HEK293 (cell line): Measurements from ENCODE around the gene CDK2AP2.

Experiments
- ATF2 ChIP-seq: fragments of 450-650 bp; formaldehyde crosslinking; IDR thresholded peaks from 2 replicates; pipeline ENCODE4 v1.5.1; 2016; ENCODE audit warnings: missing biosample characterization, missing genetic modification characterization, low read depth
- CTCF ChIP-seq: fragments of 450-650 bp; formaldehyde crosslinking; IDR thresholded peaks from 2 replicates; pipeline ENCODE4 v1.5.1; 2016; ENCODE audit warnings: missing biosample characterization, missing genetic modification characterization
- ZBTB1 ChIP-seq: fragments of 450-650 bp; formaldehyde crosslinking; IDR thresholded peaks from 2 replicates; pipeline ENCODE4 v1.5.1; 2016; ENCODE audit warnings: missing biosample characterization, missing genetic modification characterization
- ZNF175 ChIP-seq: fragments of 450-650 bp; formaldehyde crosslinking; IDR thresholded peaks from 2 replicates; pipeline ENCODE4 v1.5.1; 2016; ENCODE audit warnings: missing biosample characterization, missing genetic modification characterization
- ZNF561 ChIP-seq: fragments of 450-650 bp; IDR thresholded peaks from 2 replicates; pipeline ENCODE4 v1.5.1; 2018; ENCODE audit warnings: missing biosample characterization, missing genetic modification characterization, borderline replicate concordance

GRCh38 chr11:67492069-67492727 is 15.8 kb downstream of the CDK2AP2 start:
- no peak for TF ChIP-seq ZNF561
- TF ChIP-seq ZNF175 (tag by site-specific recombination) = no peak
- no peak for TF ChIP-seq ATF2 (tag by site-specific recombination)
- TF ChIP-seq CTCF (tag by site-specific recombination) = no peak
- TF ChIP-seq ZBTB1 (tag by site-specific recombination) = no peak
